BLaER1 treated with 17β-estradiol and CSF1 and Interleukin-3, amounts not matched to agents 10 nM and 100 nM (cell line): ENCODE measurements around the gene NCOA3.

Source experiments
- H3K27ac ChIP-seq, 11 experiments: shearing (Covaris generic); formaldehyde crosslinking; 2 replicates each; pipeline ENCODE4 v1.8.1; 2022
- H3K27me3 ChIP-seq, 11 experiments: shearing (Covaris generic); formaldehyde crosslinking; 2 replicates each; pipeline ENCODE4 v1.8.1; 2022
- H3K36me3 ChIP-seq, 11 experiments: shearing (Covaris generic); formaldehyde crosslinking; 2 replicates each; pipeline ENCODE4 v1.8.1; 2022
- H3K4me1 ChIP-seq, 10 experiments: shearing (Covaris generic); formaldehyde crosslinking; 2 replicates each; pipeline ENCODE4 v1.8.1; 2022
- H3K4me2 ChIP-seq, 11 experiments: shearing (Covaris generic); formaldehyde crosslinking; 2 replicates each; pipeline ENCODE4 v1.8.1; 2022
- H3K4me3 ChIP-seq, 10 experiments: shearing (Covaris generic); formaldehyde crosslinking; 2 replicates each; pipeline ENCODE4 v1.8.1; 2022
- H3K9ac ChIP-seq, 11 experiments: shearing (Covaris generic); formaldehyde crosslinking; 2 replicates each; pipeline ENCODE4 v1.8.1; 2022
- H3K9me3 ChIP-seq, 11 experiments: shearing (Covaris generic); formaldehyde crosslinking; replicated peaks in 1 of 11; 2 replicates each; pipeline ENCODE4 v1.8.1; 2022
- H4K20me1 ChIP-seq, 11 experiments: shearing (Covaris generic); formaldehyde crosslinking; 2 replicates each; pipeline ENCODE4 v1.8.1; 2022
- Cebpa-rat ChIP-seq, 11 experiments: shearing (Covaris generic); IDR thresholded peaks; 2 replicates each; pipeline ENCODE4 v1.8.1; 2022

NCOA3 gene

GRCh38 chr20:47642624-47643023, 140.9 kb downstream of the NCOA3 start:
- Histone ChIP-seq H3K27ac (no peak overlapping the region), H3K4me3 (no peak overlapping the region), H3K36me3 (peaks cover 92 to 99% (median 97%) of the 10 kb centered on the region in 11 experiments), H4K20me1 (peaks cover 0 to 54% (median 3%) of the 10 kb centered on the region in 11 experiments; a peak in 6 of 22 replicates), H3K4me1 (no peaks in the 10 kb centered on the region), H3K4me2 (no peak overlapping the region), H3K9me3 (no peaks in the 10 kb centered on the region), H3K9ac (no peak overlapping the region), H3K27me3 (no peaks in the 10 kb centered on the region)
- no peak for TF ChIP-seq Cebpa-rat (IDR thresholded peaks at IDR 0.05)

DNA sequence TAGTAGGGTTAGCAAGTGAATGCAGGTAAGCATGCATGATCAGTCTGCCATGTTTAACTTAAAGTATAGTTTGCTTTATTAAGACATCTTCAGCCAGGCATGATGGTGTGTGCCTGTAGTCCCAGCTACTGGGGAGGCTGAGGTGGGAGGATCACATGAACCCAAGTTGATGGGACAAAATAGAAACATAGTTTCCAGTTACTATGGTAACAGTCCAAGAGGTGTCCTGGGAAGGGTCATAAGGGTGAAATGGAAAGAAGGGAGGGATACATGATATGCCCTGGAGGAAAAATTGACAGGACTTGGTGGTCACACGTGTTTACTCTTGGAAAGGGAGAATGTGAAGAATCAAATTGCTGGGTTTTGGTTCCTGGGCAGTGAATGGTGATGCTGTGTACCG, 143.9 kb downstream of the NCOA3 start:
- H3K4me3 ChIP-seq, result no peak overlapping the region
- peaks cover 0 to 60% (median 0%) of the 10 kb centered on the region in 11 experiments; a peak in 6 of 22 replicates for H4K20me1 ChIP-seq
- H3K27ac ChIP-seq, result no peak overlapping the region
- H3K36me3 ChIP-seq, result peaks cover 96 to 100% (median 98%) of the 10 kb centered on the region in 11 experiments
- no peaks in the 10 kb centered on the region for H3K4me1 ChIP-seq
- no peak overlapping the region for H3K4me2 ChIP-seq
- no peaks in the 10 kb centered on the region for H3K9me3 ChIP-seq
- H3K27me3 ChIP-seq, result no peaks in the 10 kb centered on the region
- no peak overlapping the region for H3K9ac ChIP-seq
- TF ChIP-seq Cebpa-rat (IDR thresholded peaks at IDR 0.05), result no peak

DNA sequence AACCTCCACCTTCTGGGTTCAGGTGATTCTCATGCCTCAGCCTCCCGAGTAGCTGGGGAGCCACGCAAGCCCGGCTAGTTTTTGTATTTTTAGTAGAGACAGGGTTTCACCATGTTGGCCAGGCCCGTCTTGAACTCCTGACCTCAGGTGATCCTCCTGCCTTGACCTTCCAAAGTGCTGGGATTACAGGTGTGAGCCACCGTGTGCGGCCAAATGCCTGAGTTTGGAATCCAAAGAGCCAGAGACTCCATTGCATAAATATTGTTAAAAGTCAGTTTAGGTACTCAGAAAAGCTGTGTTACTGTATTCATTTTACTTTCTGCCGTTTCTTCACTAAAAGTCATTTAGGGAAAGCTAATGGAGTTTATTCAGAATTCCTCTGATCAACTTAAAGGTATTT, 146.3 kb downstream of the NCOA3 start:
- Histone ChIP-seq H3K36me3 (peaks cover 96 to 100% (median 98%) of the 10 kb centered on the region in 11 experiments), H3K27ac (no peak overlapping the region), H3K27me3 (no peaks in the 10 kb centered on the region), H3K9ac (no peak overlapping the region), H3K4me2 (no peak overlapping the region), H3K4me1 (no peaks in the 10 kb centered on the region), H3K9me3 (no peaks in the 10 kb centered on the region), H4K20me1 (peaks cover 0 to 70% (median 0%) of the 10 kb centered on the region in 11 experiments; a peak in 6 of 22 replicates), H3K4me3 (no peak overlapping the region)
- TF ChIP-seq Cebpa-rat (IDR thresholded peaks at IDR 0.05), result no peak

DNA sequence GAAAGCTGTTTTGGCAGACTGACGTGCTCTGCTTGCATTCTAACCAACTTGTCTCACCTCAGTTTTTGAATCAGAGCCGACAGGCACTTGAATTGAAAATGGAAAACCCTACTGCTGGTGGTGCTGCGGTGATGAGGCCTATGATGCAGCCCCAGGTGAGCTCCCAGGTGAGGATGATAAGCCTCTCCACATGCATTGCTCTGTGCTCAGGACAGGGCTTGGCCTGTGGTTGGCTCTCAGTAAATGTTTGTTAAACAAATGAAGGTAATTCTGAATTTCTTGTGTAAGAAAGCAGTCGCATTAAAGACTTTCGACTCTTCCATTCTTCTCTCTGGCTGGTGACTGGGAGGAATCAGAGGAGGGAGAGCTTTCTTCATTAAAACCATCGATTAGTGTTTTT, 147.3 kb downstream of the NCOA3 start:
- Histone ChIP-seq H4K20me1 (peaks cover 0 to 70% (median 0%) of the 10 kb centered on the region in 11 experiments; a peak in 7 of 22 replicates), H3K9ac (no peak overlapping the region), H3K4me3 (no peak overlapping the region), H3K27ac (no peak overlapping the region), H3K9me3 (no peaks in the 10 kb centered on the region), H3K4me1 (no peaks in the 10 kb centered on the region), H3K27me3 (no peaks in the 10 kb centered on the region), H3K36me3 (peaks cover 97 to 100% (median 98%) of the 10 kb centered on the region in 11 experiments), H3K4me2 (no peak overlapping the region)
- TF ChIP-seq Cebpa-rat (IDR thresholded peaks at IDR 0.05), result no peak

DNA sequence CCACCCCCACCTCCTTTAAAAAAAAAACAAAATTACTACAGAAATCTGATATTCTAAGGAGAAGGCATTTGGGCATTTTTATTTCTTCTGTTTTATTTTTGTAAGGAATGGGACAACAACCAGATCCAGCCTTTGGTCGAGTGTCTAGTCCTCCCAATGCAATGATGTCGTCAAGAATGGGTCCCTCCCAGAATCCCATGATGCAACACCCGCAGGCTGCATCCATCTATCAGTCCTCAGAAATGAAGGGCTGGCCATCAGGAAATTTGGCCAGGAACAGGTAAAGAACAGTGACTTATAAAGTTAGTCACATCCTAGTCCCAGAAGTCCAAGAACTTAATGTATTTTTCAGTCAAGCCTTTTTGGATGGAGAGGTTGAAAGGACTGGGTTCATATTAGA, 150.6 kb downstream of the NCOA3 start:
- Histone ChIP-seq H3K9ac (no peak overlapping the region), H3K27ac (no peak overlapping the region), H3K27me3 (no peaks in the 10 kb centered on the region), H3K9me3 (no peaks in the 10 kb centered on the region), H3K36me3 (peaks cover 89 to 100% (median 95%) of the 10 kb centered on the region in 11 experiments), H3K4me2 (no peak overlapping the region), H3K4me3 (no peak overlapping the region), H3K4me1 (peaks cover 0 to 18% (median 0%) of the 10 kb centered on the region in 10 experiments; a peak in 5 of 20 replicates), H4K20me1 (peaks cover 0 to 72% (median 0%) of the 10 kb centered on the region in 11 experiments; a peak in 6 of 22 replicates)
- TF ChIP-seq Cebpa-rat (IDR thresholded peaks at IDR 0.05), result no peak

DNA sequence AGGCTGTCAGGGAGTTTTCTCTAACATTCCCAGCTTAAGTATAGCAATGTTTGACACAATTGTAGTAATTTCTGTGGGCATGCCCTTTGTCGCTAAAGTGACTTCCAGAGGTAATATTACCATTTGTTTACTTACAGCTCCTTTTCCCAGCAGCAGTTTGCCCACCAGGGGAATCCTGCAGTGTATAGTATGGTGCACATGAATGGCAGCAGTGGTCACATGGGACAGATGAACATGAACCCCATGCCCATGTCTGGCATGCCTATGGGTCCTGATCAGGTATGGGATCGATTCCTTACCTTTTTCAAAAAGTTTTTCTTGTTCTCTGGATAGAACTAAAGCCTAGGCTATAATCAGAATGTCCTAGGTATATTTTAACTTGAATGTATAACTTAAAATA, 151.1 kb downstream of the NCOA3 start:
- no peak for TF ChIP-seq Cebpa-rat (IDR thresholded peaks at IDR 0.05)
- Histone ChIP-seq H4K20me1 (peaks cover 0 to 75% (median 0%) of the 10 kb centered on the region in 11 experiments; a peak in 6 of 22 replicates), H3K9ac (no peak overlapping the region), H3K36me3 (peaks cover 90 to 100% (median 95%) of the 10 kb centered on the region in 11 experiments), H3K27me3 (no peaks in the 10 kb centered on the region), H3K9me3 (no peaks in the 10 kb centered on the region), H3K4me2 (no peak overlapping the region), H3K27ac (no peak overlapping the region), H3K4me3 (no peak overlapping the region), H3K4me1 (peaks cover 0 to 18% (median 0%) of the 10 kb centered on the region in 10 experiments; a peak in 5 of 20 replicates)

GRCh38 chr20:47653869-47654268, 152.2 kb downstream of the NCOA3 start:
- Histone ChIP-seq H4K20me1 (peaks cover 0 to 73% (median 0%) of the 10 kb centered on the region in 11 experiments; a peak in 7 of 22 replicates), H3K36me3 (peaks cover 89 to 100% (median 94%) of the 10 kb centered on the region in 11 experiments), H3K9me3 (no peaks in the 10 kb centered on the region), H3K9ac (no peak overlapping the region), H3K4me3 (no peak overlapping the region), H3K4me2 (no peak overlapping the region), H3K27ac (no peak overlapping the region), H3K27me3 (no peaks in the 10 kb centered on the region), H3K4me1 (peaks cover 0 to 18% (median 0%) of the 10 kb centered on the region in 10 experiments; a peak in 5 of 20 replicates)
- TF ChIP-seq Cebpa-rat (IDR thresholded peaks at IDR 0.05), result no peak

DNA sequence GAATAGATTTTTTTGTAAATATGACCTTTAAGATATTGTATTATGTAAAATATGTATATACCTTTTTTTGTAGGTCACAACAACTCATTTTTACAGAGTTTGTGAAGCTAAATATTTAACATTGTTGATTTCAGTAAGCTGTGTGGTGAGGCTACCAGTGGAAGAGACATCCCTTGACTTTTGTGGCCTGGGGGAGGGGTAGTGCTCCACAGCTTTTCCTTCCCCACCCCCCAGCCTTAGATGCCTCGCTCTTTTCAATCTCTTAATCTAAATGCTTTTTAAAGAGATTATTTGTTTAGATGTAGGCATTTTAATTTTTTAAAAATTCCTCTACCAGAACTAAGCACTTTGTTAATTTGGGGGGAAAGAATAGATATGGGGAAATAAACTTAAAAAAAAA, 152.7 kb downstream of the NCOA3 start:
- Histone ChIP-seq H3K4me1 (peaks cover 0 to 18% (median 0%) of the 10 kb centered on the region in 10 experiments; a peak in 5 of 20 replicates), H3K4me2 (no peak overlapping the region), H4K20me1 (peaks cover 0 to 75% (median 0%) of the 10 kb centered on the region in 11 experiments; a peak in 7 of 22 replicates), H3K27ac (no peak overlapping the region), H3K9ac (no peak overlapping the region), H3K9me3 (no peaks in the 10 kb centered on the region), H3K36me3 (peaks cover 85 to 100% (median 93%) of the 10 kb centered on the region in 11 experiments), H3K4me3 (no peak overlapping the region), H3K27me3 (no peaks in the 10 kb centered on the region)
- TF ChIP-seq Cebpa-rat (IDR thresholded peaks at IDR 0.05), result no peak

- Histone ChIP-seq H3K9ac (no peak overlapping the region), H3K4me3 (no peak overlapping the region), H3K4me1 (peaks cover 0 to 18% (median 8%) of the 10 kb centered on the region in 10 experiments; a peak in 10 of 20 replicates), H4K20me1 (peaks cover 0 to 85% (median 0%) of the 10 kb centered on the region in 11 experiments; a peak in 8 of 22 replicates), H3K36me3 (peaks cover 73 to 99% (median 89%) of the 10 kb centered on the region in 11 experiments), H3K9me3 (no peaks in the 10 kb centered on the region), H3K4me2 (no peak overlapping the region), H3K27me3 (no peaks in the 10 kb centered on the region), H3K27ac (no peak overlapping the region)
- no peak for TF ChIP-seq Cebpa-rat (IDR thresholded peaks at IDR 0.05)
Measured at GRCh38 chr20:47655635-47656034, 153.9 kb downstream of the NCOA3 start.

GRCh38 chr20:47656318-47656717, 154.6 kb downstream of the NCOA3 start:
- no peak overlapping the region for H3K9ac ChIP-seq
- H4K20me1 ChIP-seq, result peaks cover 0 to 87% (median 0%) of the 10 kb centered on the region in 11 experiments; a peak in 9 of 22 replicates
- no peak overlapping the region for H3K4me2 ChIP-seq
- H3K4me1 ChIP-seq, result peaks cover 0 to 18% (median 9%) of the 10 kb centered on the region in 10 experiments; a peak in 10 of 20 replicates
- no peaks in the 10 kb centered on the region for H3K9me3 ChIP-seq
- H3K36me3 ChIP-seq, result peaks cover 69 to 98% (median 89%) of the 10 kb centered on the region in 11 experiments
- TF ChIP-seq Cebpa-rat (IDR thresholded peaks at IDR 0.05), result no peak
- no peaks in the 10 kb centered on the region for H3K27me3 ChIP-seq
- H3K4me3 ChIP-seq, result no peak overlapping the region
- H3K27ac ChIP-seq, result no peak overlapping the region
